ENCODE results near the gene NUP205.

NUP205 gene

GRCh38 chr7:135550196-135550595, 7.5 kb upstream of the NUP205 start:
- DNase-seq (ENCODE audit: low read depth in 2 of 3, low spot score in 1 of 3), result no peak

DNA sequence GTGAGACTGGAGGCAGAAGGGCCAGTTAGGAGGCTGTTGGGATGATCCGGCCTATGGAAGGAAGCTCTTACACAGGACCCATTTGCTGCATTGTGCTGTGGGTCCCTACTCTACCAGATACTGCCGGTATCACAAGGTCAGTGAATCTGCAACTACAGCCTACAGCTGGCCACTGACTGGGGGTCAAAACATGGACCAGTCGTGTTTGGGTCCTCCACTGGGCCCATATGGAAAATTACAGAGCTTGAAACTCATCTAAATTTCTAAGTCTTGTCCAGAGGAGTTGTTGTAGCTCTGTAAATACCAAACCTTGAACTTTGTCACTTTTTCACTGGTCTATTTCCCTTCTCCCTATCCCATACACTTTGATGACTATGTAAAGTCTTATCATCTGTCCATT, 5.6 kb upstream of the NUP205 start:
- no peak for DNase-seq (ENCODE audit: low read depth in 2 of 3, low spot score in 1 of 3)

DNA sequence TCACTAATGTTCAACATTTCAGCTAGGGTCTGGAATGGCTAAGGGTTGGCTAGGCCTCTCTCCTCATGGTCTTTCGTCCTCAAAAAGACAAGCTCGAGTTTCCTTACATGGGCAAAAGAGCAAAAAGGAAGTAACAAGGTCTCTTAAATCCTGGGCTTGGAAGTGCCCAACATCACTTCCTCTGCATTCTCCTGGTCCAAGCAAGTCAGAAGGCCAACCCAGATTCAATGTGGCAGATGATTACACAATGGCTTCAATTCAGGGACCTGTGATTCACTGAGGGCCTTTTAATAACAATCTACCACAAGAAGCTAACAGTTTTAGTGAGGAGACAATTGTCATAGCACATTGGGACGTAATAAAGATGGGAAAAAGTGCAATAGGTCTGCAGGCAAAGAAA, 4.4 kb upstream of the NUP205 start:
- no peak for DNase-seq (ENCODE audit: low read depth in 2 of 3, low spot score in 1 of 3)

DNA sequence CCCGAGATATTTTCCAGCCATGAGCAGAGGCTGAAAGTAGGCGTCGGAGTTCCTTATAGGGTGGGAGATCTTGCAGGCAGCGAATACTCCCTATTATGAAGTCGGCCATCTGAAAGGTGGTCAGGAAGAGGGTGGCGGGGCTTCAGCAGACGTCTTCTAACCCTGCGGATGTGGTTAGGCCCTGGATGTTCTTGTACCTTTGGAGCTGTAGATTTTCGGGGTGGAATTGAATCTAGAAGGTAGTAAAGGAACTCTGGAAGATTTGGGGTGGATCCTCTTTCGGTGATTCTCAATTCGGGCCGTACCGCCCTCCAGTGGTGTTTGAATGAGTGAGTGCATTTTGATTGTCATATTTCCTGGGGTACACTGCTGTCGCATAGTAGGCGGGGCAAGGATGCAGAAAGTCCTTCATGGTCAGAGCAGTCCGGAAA, 635 bp downstream of the NUP205 start:
- DNase-seq (ENCODE audit: low read depth in 2 of 3, low spot score in 1 of 3), result peak; percentile 39 to 51 (median 47)

DNA sequence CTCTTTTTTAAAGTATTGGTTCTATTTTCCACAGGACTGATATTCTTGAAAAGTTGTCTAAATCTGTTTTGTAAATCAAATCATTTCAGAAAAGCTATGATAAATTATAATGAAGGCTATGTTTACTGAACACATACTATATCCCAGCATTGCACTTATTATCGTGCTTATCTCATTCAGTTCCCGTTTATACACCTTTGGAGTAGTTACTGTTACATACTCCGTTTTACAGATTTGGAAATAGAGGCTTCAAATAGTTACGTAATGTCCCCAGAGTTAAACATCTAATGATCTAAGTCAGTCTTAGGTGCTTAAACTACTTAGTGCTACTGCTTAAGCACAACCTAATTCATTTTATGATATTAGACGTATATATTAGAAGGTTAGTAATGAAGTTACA, 1.2 kb downstream of the NUP205 start:
- no peak for DNase-seq (ENCODE audit: low read depth in 2 of 3, low spot score in 1 of 3)

DNA sequence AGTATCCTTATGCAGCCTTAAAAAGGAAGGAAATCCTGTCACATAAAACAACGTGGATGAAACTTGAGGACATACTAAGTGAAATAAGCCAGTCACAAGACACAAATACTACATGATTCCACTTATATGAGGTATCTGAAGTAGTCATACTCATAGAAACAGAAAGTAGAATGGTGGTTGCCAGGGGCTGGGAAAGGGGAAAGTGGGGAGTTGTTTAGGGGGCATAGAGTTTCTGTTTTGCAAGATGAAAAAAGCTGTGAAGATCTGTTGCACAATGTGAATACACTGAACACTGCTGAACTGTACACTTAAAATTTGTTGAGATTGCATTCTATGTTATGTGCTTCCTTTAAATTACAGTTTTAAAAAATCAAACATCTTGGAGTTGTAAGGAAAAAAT, 2.9 kb downstream of the NUP205 start:
- DNase-seq (ENCODE audit: low read depth in 2 of 3, low spot score in 1 of 3), result no peak

DNA sequence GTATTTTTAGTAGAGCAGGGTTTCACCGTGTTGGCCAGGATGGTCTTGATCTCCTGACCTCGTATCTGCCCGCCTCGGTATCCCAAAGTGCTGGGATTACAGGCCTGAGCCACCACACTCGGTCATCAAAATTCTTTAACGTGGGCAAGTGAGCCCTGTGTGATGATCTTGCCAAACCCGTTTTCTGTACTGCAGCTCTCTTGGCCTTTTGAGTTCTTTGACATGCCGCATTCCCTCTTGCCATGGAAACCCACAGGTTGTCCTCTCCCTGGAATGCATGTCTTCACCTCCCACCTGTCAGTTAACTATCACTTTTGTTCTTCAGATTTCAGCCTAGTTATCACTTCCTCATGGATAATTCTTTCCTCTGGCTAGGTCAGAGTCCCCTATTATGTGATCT, 5.0 kb downstream of the NUP205 start:
- no peak for DNase-seq (ENCODE audit: low read depth in 2 of 3, low spot score in 1 of 3)

GRCh38 chr7:135571834-135572233, 14.1 kb downstream of the NUP205 start:
- DNase-seq (ENCODE audit: low read depth in 2 of 3, low spot score in 1 of 3), result no peak

GRCh38 chr7:135573541-135573940, 15.8 kb downstream of the NUP205 start:
- DNase-seq (ENCODE audit: low read depth in 2 of 3, low spot score in 1 of 3), result no peak

DNA sequence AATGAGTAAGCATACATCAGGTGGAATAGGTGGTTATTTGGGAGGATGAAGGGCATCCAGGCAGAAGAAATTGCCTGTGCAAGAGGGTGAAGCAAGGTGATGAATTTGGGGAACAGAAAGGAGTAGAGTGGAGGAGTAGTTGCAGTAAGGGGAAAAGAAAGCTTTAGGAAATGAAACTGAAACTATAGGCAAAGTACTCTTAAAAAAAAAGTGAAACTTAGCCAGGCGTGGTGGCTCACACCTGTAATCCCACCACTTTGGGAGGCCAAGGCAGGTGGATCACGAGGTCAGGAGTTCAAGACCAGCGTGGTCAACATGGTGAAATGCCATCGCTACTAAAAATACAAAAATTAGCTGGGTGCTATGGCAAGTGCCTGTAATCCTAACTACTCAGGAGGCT, 17.6 kb downstream of the NUP205 start:
- no peak for DNase-seq (ENCODE audit: low read depth in 2 of 3, low spot score in 1 of 3)

- DNase-seq (ENCODE audit: low read depth in 2 of 3, low spot score in 1 of 3), result no peak
Measured at GRCh38 chr7:135578569-135578968, 20.9 kb downstream of the NUP205 start.

DNA sequence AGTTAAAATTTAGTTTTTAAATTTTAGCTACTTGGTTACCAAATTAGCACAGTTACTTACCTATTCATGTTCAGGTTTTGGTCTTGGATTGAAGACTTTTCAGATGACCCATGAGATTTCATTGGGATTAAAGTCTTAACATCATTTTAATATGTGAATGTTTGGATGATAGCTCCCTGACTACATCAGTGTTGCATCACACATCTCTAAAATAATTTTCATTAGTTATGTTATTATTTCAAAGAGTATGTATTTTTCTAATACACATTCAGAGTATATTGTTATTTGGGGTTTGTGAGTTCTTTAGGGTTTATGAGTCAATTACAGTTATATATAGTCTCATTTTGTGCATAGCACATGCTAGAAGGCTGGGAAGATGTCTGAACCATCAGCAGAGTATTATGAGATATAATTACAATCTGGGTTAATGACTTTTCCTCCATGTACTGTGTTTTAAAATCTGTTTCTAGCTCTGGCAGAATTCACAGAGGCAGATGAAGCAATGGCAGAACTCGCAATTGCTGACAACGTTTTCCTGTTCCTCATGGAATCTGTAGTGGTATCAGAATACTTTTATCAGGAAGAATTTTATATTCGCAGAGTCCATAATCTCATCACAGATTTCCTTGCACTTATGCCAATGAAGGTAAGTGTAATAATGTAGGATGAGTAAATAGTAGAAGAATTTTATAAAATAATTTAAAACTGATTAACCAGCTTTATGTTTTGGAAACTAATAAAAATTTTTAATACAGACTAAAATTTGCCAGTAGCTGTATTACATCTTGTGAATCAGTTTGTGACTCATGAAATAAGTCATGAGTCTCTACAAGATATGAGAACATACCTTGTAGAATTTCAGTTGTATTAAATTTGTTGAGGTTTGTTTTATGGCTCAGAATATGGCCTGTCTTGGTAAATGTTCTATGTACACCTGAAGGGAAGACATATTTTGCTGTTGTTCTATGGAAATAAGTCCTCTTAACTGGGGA, 26.9 kb downstream of the NUP205 start:
- no peak for DNase-seq (ENCODE audit: low read depth in 2 of 3, low spot score in 1 of 3)

DNA sequence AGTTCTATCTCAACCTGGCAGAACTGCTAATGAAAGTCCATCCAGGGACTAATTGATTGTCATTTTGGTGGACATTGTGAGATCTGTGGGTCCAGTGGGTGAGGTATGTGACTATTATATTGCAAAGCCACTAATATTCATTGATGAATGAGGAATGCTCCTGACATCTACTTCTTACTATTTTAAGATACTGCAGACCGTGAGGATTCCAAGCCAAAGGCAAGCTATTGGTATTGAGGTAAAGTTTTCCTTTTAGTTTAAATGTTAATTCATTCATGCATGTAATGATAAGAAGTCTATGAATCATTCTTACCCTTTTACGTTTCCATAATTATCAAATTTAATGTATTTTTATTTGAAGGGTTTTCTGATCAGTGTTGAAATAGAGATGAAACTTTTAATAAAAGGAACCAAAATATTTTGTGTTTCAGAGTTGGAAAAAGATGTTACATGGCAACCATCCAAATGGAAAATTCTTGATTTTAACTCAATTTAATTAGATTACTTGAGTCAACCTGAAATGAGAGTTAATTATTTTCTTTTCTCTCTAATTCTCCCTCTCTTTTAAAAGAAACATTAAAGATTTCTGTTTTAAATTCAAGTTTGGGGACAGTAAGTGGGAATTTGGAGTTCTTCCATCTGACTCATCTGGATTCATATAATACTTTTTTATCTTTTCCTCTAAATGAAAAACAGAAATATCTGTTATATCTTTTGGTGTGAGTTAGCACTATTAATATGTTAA, 39.6 kb downstream of the NUP205 start:
- DNase-seq (ENCODE audit: low read depth in 2 of 3, low spot score in 1 of 3), result no peak

DNA sequence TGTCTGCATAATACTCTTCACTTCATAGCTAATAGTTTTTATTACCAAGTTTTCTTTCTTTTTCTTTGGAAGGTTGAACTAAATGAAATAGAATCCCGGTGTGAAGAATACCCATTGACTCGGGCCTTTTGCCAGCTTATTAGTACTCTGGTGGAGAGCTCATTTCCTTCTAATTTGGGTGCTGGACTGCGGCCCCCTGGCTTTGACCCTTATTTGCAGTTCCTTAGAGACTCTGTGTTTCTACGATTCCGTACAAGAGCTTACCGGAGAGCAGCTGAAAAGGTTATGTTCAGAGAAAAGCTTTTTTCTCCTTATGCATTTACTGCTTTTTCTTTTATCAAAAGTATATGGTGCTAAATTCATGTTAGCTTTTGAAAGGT, 40.2 kb downstream of the NUP205 start:
- DNase-seq (ENCODE audit: low read depth in 2 of 3, low spot score in 1 of 3), result no peak

DNA sequence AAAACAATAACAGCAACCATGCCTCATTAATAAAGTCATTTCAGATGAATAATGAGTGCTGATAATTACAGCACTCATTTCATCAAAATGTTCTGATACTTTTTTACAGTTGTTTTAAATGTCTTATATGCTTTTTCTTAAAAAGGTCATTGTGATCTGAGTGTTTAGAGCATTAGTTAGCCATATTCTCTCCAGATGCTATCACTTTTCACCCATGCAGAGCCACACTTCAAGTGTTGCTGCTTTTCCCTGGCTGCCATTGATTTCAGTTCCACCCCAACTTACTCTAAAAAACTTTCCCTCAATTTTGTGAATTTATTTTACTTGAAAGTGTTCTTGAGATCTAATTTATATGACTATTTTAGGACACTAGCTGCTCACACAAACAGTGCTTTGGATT, 41.8 kb downstream of the NUP205 start:
- DNase-seq (ENCODE audit: low read depth in 2 of 3, low spot score in 1 of 3), result no peak

GRCh38 chr7:135600226-135600625, 42.5 kb downstream of the NUP205 start:
- DNase-seq (ENCODE audit: low read depth in 2 of 3, low spot score in 1 of 3), result no peak

DNA sequence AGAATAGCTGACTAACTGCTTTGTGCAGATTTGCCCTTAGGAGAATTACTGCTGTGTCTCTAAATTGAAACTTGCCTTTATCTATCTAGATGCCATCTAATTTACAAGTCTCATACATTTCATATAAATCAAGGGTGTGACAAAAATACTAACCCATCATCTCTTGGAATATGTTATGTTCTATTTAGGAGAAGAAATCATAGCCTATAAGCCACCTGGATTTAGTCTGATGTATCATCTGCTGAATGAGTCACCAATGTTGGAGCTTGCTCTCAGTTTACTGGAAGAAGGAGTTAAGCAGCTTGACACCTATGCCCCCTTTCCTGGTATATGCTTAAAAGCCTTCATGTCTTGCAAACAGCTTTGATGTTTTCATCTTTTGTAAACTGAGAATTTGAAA, 43.5 kb downstream of the NUP205 start:
- no peak for DNase-seq (ENCODE audit: low read depth in 2 of 3, low spot score in 1 of 3)

- no peak for DNase-seq (ENCODE audit: low read depth in 2 of 3, low spot score in 1 of 3)
Measured at GRCh38 chr7:135602304-135602703, 44.6 kb downstream of the NUP205 start.

DNA sequence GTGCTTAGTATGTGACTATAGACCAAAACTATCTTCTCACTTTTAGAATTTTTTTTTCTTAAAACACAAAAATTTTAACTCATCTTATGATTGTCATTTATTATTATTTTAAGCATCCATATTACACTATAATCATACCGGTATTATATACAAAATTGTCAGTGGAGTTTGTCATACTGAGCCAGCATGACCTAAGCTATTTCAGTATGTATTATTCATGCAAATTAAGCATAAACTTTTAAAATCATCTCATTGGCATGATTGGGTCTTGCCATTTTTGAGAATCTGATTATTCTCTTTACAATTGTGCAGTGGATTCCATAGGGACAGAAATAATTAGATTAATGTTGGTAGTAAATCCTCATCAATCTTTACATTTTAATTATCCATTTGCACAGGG, 58.4 kb downstream of the NUP205 start:
- DNase-seq (ENCODE audit: low read depth in 2 of 3, low spot score in 1 of 3), result no peak

DNA sequence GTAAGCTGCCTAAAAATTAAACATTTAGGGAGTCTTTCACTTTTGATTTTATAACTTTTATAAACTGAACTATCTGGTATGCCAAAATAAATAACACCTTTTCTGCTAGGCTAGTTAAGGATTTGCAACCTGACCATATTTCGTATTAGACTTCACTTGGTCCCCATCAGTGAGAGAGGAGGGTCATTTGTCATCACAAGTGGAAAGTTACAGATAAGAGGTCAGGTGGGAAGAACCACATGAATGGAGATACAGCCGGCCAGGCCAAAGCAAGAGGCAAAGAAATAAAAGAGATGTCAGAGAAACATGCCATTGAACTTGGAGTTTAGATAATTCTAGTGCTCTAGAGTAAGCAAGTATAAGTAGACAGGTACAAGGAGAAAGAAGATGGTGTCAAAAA, 60.1 kb downstream of the NUP205 start:
- DNase-seq (ENCODE audit: low read depth in 2 of 3, low spot score in 1 of 3), result no peak

GRCh38 chr7:135618510-135618909, 60.8 kb downstream of the NUP205 start:
- no peak for DNase-seq (ENCODE audit: low read depth in 2 of 3, low spot score in 1 of 3)

GRCh38 chr7:135620447-135620846, 62.7 kb downstream of the NUP205 start:
- DNase-seq (ENCODE audit: low read depth in 2 of 3, low spot score in 1 of 3), result no peak
